HEK293 (cell line): Measurements from ENCODE around the gene TIAM2.

Source experiments
- CTCF ChIA-PET: fragments of 350-600 bp; formaldehyde crosslinking; extraction: SDS; loops from one replicate; lab custom pipeline; 2021; ENCODE audit warnings: antibody characterized with exemption; lab: Yijun Ruan, JAX
- POLR2A ChIA-PET: fragments of 300-600 bp; formaldehyde crosslinking; extraction: SDS; loops from one replicate; lab custom pipeline; 2020; ENCODE audit warnings: antibody characterized with exemption, inconsistent platforms; lab: Yijun Ruan, JAX
- H3K27ac ChIP-seq: fragments of 200-500 bp; sonication (Bioruptor generic); 2 replicates; pipeline ENCODE4 v1.5.1; 2014; ENCODE audit warnings: low read depth, low read length, control low read depth, inconsistent platforms; ENCODE audit errors: extremely low read depth
- H3K36me3 ChIP-seq, 2 experiments: fragments of 200-500 bp in 1 of 2; sonication (Bioruptor generic) in 1 of 2; 1 replicate in 1 of 2; 2 replicates in 1 of 2; pipeline ENCODE4 v1.5.1; 2014 to 2017; ENCODE audit warnings: inconsistent platforms in 2 of 2, low read length in 2 of 2; ENCODE audit not compliant: control insufficient read depth in 2 of 2, insufficient read depth in 1 of 2
- H3K4me1 ChIP-seq: fragments of 200-500 bp; sonication (Bioruptor generic); 2 replicates; pipeline ENCODE4 v1.5.1; 2014; ENCODE audit warnings: mild to moderate bottlenecking, low read length, inconsistent platforms; ENCODE audit not compliant: control insufficient read depth, insufficient read depth
- H3K4me3 ChIP-seq: 2 replicates; pipeline ENCODE4 v1.5.1; 2011; ENCODE audit warnings: low read depth, mild to moderate bottlenecking, control low read depth, low read length, moderate library complexity
- H3K9me3 ChIP-seq: fragments of 200-500 bp; sonication (Bioruptor generic); 2 replicates; pipeline ENCODE4 v1.5.1; 2014; ENCODE audit warnings: low read depth, low read length, inconsistent platforms; ENCODE audit not compliant: control insufficient read depth, insufficient read depth
- GLI4 ChIP-seq: fragments of 450-650 bp; formaldehyde crosslinking; IDR thresholded peaks from 2 replicates; pipeline ENCODE4 v1.5.1; 2016; ENCODE audit warnings: missing biosample characterization, missing genetic modification characterization
- HOXC10 ChIP-seq: sonication (generic); formaldehyde crosslinking; IDR thresholded peaks from 2 replicates; pipeline ENCODE4 v1.8.1; 2023; ENCODE audit warnings: mild to moderate bottlenecking, missing genetic modification reagents
- KLF16 ChIP-seq: fragments of 450-650 bp; formaldehyde crosslinking; IDR thresholded peaks from 2 replicates; pipeline ENCODE4 v1.5.1; 2017; ENCODE audit warnings: missing biosample characterization, missing genetic modification characterization
- MZF1 ChIP-seq: fragments of 450-650 bp; formaldehyde crosslinking; IDR thresholded peaks from 2 replicates; pipeline ENCODE4 v1.5.1; 2017; ENCODE audit warnings: missing biosample characterization, missing genetic modification characterization, borderline replicate concordance
- SETDB1 ChIP-seq: IDR thresholded peaks from one replicate; pipeline ENCODE4 v1.6.1; 2017; ENCODE audit warnings: mild to moderate bottlenecking, low read length, moderate library complexity, mixed read lengths; ENCODE audit not compliant: insufficient read length
- ZBTB17 ChIP-seq: fragments of 450-650 bp; formaldehyde crosslinking; IDR thresholded peaks from 2 replicates; pipeline ENCODE4 v1.5.1; 2016; ENCODE audit warnings: missing biosample characterization, missing genetic modification characterization
- ZNF132 ChIP-seq: fragments of 450-650 bp; formaldehyde crosslinking; IDR thresholded peaks from 2 replicates; pipeline ENCODE4 v1.5.1; 2017; ENCODE audit warnings: missing biosample characterization, missing genetic modification characterization, borderline replicate concordance
- ZNF16 ChIP-seq: fragments of 450-650 bp; formaldehyde crosslinking; IDR thresholded peaks from 2 replicates; pipeline ENCODE4 v1.5.1; 2016; ENCODE audit warnings: low read depth, missing biosample characterization, missing genetic modification characterization
- ZNF19 ChIP-seq: fragments of 450-650 bp; formaldehyde crosslinking; IDR thresholded peaks from 2 replicates; pipeline ENCODE4; 2016; ENCODE audit warnings: missing biosample characterization, missing genetic modification characterization, low read depth
- ZNF202 ChIP-seq: fragments of 450-650 bp; formaldehyde crosslinking; IDR thresholded peaks from 2 replicates; pipeline ENCODE4 v1.5.1; 2016; ENCODE audit warnings: missing biosample characterization, missing genetic modification characterization, borderline replicate concordance
- ZNF26 ChIP-seq: fragments of 450-650 bp; formaldehyde crosslinking; IDR thresholded peaks from 2 replicates; pipeline ENCODE4 v1.5.1; 2016; ENCODE audit warnings: missing biosample characterization, missing genetic modification characterization
- ZNF266 ChIP-seq: fragments of 450-650 bp; formaldehyde crosslinking; IDR thresholded peaks from 2 replicates; pipeline ENCODE4 v1.5.1; 2016; ENCODE audit warnings: missing biosample characterization, missing genetic modification characterization, low read depth
- ZNF391 ChIP-seq: fragments of 450-650 bp; formaldehyde crosslinking; IDR thresholded peaks from 2 replicates; pipeline ENCODE4 v1.5.1; 2016; ENCODE audit warnings: low read depth, missing biosample characterization, missing genetic modification characterization, borderline replicate concordance
- ZNF394 ChIP-seq: fragments of 450-650 bp; formaldehyde crosslinking; IDR thresholded peaks from 2 replicates; pipeline ENCODE4 v1.5.1; 2016; ENCODE audit warnings: missing biosample characterization, missing genetic modification characterization, mild to moderate bottlenecking, moderate library complexity, borderline replicate concordance
- ZNF518A ChIP-seq: fragments of 450-650 bp; formaldehyde crosslinking; conservative IDR thresholded peaks from 2 replicates; pipeline ENCODE4 v1.5.1; 2016; ENCODE audit warnings: low read depth, missing biosample characterization, missing genetic modification characterization
- ZNF548 ChIP-seq: fragments of 450-650 bp; formaldehyde crosslinking; IDR thresholded peaks from 2 replicates; pipeline ENCODE4 v1.5.1; 2016; ENCODE audit warnings: missing biosample characterization, missing genetic modification characterization
- ZNF596 ChIP-seq: fragments of 450-650 bp; IDR thresholded peaks from 2 replicates; pipeline ENCODE4 v1.5.0; 2018; ENCODE audit warnings: missing biosample characterization, mild to moderate bottlenecking, missing genetic modification characterization, moderate library complexity
- ZNF623 ChIP-seq: fragments of 450-650 bp; formaldehyde crosslinking; IDR thresholded peaks from 2 replicates; pipeline ENCODE4 v1.5.1; 2016; ENCODE audit warnings: missing biosample characterization, missing genetic modification characterization
- ZSCAN4 ChIP-seq: fragments of 450-650 bp; formaldehyde crosslinking; IDR thresholded peaks from 2 replicates; pipeline ENCODE4 v1.5.1; 2017; ENCODE audit warnings: missing biosample characterization, missing genetic modification characterization
- TF ChIP-seq, protein P1 (sequence below): fragments of 450-650 bp; formaldehyde crosslinking; IDR thresholded peaks from 2 replicates; pipeline ENCODE4 v1.5.1; 2016; ENCODE audit warnings: missing biosample characterization, missing genetic modification characterization, borderline replicate concordance

Gene TIAM2

GRCh38 chr6:155212616-155213380 lies 217.7 kb downstream of the TIAM2 start:
- Histone ChIP-seq H3K4me3 (no peak overlapping the region), H3K4me1 (no peaks in the 10 kb centered on the region), H3K9me3 (no peaks in the 10 kb centered on the region), H3K36me3 (peaks cover 0 to 5% of the 10 kb centered on the region in 2 experiments; a peak in 2 of 3 replicates), H3K27ac (no peak overlapping the region)
- ChIA-PET CTCF (interaction anchor here (0.6 to 1.1 kb wide), 4 partner anchors 17 to 1266 kb away, joined by 3 to 4 read pairs (median 4); no protein-coding TSS in a partner anchor), POLR2A (no interaction called here)
- TF ChIP-seq HOXC10 (no peak), SETDB1 (no peak), ZNF16 (tag by site-specific recombination) (no peak), GLI4 (no peak), ZNF19 (no peak), ZNF394 (no peak), ZNF518A (no peak), ZBTB17 (no peak)

GRCh38 chr6:155213611-155214372 lies 218.7 kb downstream of the TIAM2 start:
- H3K9me3 ChIP-seq: no peaks in the 10 kb centered on the region
- H3K4me3 ChIP-seq: no peak overlapping the region
- ChIA-PET CTCF (interaction anchor here (1.0 to 1.1 kb wide), 2 partner anchors 36 to 538 kb away, joined by 3 read pairs; no protein-coding TSS in a partner anchor), POLR2A (no interaction called here)
- no peak overlapping the region for H3K27ac ChIP-seq
- H3K36me3 ChIP-seq: peaks cover 0 to 5% of the 10 kb centered on the region in 2 experiments; a peak in 2 of 3 replicates
- no peaks in the 10 kb centered on the region for H3K4me1 ChIP-seq
- TF ChIP-seq KLF16 (tag by site-specific recombination) (no peak), ZNF548 (tag by site-specific recombination) (no peak), ZNF202 (tag by site-specific recombination) (no peak), ZNF391 (tag by site-specific recombination) (no peak), ZNF26 (tag by site-specific recombination) (no peak), MZF1 (tag by site-specific recombination) (no peak), ZNF132 (tag by site-specific recombination) (no peak), ZNF266 (no peak), ZNF623 (tag by site-specific recombination) (no peak), ZNF596 (no peak), ZSCAN4 (tag by site-specific recombination) (no peak)
- TF ChIP-seq, protein P1, sequence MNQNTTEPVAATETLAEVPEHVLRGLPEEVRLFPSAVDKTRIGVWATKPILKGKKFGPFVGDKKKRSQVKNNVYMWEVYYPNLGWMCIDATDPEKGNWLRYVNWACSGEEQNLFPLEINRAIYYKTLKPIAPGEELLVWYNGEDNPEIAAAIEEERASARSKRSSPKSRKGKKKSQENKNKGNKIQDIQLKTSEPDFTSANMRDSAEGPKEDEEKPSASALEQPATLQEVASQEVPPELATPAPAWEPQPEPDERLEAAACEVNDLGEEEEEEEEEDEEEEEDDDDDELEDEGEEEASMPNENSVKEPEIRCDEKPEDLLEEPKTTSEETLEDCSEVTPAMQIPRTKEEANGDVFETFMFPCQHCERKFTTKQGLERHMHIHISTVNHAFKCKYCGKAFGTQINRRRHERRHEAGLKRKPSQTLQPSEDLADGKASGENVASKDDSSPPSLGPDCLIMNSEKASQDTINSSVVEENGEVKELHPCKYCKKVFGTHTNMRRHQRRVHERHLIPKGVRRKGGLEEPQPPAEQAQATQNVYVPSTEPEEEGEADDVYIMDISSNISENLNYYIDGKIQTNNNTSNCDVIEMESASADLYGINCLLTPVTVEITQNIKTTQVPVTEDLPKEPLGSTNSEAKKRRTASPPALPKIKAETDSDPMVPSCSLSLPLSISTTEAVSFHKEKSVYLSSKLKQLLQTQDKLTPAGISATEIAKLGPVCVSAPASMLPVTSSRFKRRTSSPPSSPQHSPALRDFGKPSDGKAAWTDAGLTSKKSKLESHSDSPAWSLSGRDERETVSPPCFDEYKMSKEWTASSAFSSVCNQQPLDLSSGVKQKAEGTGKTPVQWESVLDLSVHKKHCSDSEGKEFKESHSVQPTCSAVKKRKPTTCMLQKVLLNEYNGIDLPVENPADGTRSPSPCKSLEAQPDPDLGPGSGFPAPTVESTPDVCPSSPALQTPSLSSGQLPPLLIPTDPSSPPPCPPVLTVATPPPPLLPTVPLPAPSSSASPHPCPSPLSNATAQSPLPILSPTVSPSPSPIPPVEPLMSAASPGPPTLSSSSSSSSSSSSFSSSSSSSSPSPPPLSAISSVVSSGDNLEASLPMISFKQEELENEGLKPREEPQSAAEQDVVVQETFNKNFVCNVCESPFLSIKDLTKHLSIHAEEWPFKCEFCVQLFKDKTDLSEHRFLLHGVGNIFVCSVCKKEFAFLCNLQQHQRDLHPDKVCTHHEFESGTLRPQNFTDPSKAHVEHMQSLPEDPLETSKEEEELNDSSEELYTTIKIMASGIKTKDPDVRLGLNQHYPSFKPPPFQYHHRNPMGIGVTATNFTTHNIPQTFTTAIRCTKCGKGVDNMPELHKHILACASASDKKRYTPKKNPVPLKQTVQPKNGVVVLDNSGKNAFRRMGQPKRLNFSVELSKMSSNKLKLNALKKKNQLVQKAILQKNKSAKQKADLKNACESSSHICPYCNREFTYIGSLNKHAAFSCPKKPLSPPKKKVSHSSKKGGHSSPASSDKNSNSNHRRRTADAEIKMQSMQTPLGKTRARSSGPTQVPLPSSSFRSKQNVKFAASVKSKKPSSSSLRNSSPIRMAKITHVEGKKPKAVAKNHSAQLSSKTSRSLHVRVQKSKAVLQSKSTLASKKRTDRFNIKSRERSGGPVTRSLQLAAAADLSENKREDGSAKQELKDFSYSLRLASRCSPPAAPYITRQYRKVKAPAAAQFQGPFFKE (tag by site-specific recombination): no peak
